IMR-90 (cell line): ENCODE data around the gene PRKCA. TPM values are rescaled to one million over a fixed set of nuclear protein-coding genes. Genes with fewer than 3 reads are reported as not detected.

Experiments
- ATAC-seq: fragments of 200-7000 bp; cut with Tn5 transposase; 2 replicates; pipeline ENCODE4 v1.9.1; 2020; ENCODE audit warnings: low read depth, mild to moderate bottlenecking, moderate library complexity
- BruUV-seq: library from RNA; stranded (reverse); fragments of 400-500 nt; replicated peaks from 2 replicates; lab custom pipeline; 2021; lab: Mats Ljungman, UMichigan
- CTCF ChIA-PET: fragments of 300-600 bp; formaldehyde crosslinking; extraction: SDS; loops from one replicate; lab custom pipeline; 2021; ENCODE audit warnings: antibody characterized with exemption; lab: Yijun Ruan, JAX
- POLR2A ChIA-PET: fragments of 300-600 bp; sonication (Branson Sonifier 250); formaldehyde crosslinking; loops from one replicate; lab custom pipeline; 2022; ENCODE audit warnings: antibody characterized with exemption; ENCODE audit not compliant: unreplicated experiment; lab: Charles Lee
- DNase-seq: peaks from one replicate; pipeline ENCODE4 v3.0.0; 2013
- H2AFZ ChIP-seq: replicated peaks from 2 replicates; pipeline ENCODE3; 2013; ENCODE audit warnings: low read length, mild to moderate bottlenecking; ENCODE audit not compliant: poor library complexity
- H2AK5ac ChIP-seq: 2 replicates; pipeline ENCODE4 v1.6.1; 2013; ENCODE audit warnings: low read depth, low read length, inconsistent platforms
- H2AK9ac ChIP-seq: replicated peaks from 2 replicates; pipeline ENCODE3; 2013; ENCODE audit warnings: mild to moderate bottlenecking, low read depth, low read length, moderate library complexity; ENCODE audit not compliant: poor library complexity
- H2BK120ac ChIP-seq: 2 replicates; pipeline ENCODE4 v1.6.1; 2013; ENCODE audit warnings: low read depth, low read length, inconsistent platforms
- H2BK15ac ChIP-seq: 3 replicates; pipeline ENCODE4 v1.6.1; 2013; ENCODE audit warnings: low read depth, low read length, inconsistent platforms
- H2BK20ac ChIP-seq: 2 replicates; pipeline ENCODE4 v1.6.1; 2013; ENCODE audit warnings: low read depth, mild to moderate bottlenecking, inconsistent platforms, low read length, moderate library complexity
- H2BK5ac ChIP-seq: 2 replicates; pipeline ENCODE4 v1.6.1; 2013; ENCODE audit warnings: mild to moderate bottlenecking, low read depth, low read length, inconsistent platforms; ENCODE audit not compliant: poor library complexity, severe bottlenecking
- H3K14ac ChIP-seq: replicated peaks from 2 replicates; pipeline ENCODE4 v1.6.1; 2013; ENCODE audit warnings: low read depth, low read length, inconsistent platforms
- H3K18ac ChIP-seq: 2 replicates; pipeline ENCODE4 v1.6.1; 2013; ENCODE audit warnings: low read depth, low read length, control low read depth
- H3K23ac ChIP-seq: 2 replicates; pipeline ENCODE4 v1.6.1; 2013; ENCODE audit warnings: low read depth, low read length, inconsistent platforms
- H3K27ac ChIP-seq: 2 replicates; pipeline ENCODE4 v1.5.1; 2013; ENCODE audit warnings: mild to moderate bottlenecking, control low read depth, low read length; ENCODE audit not compliant: insufficient read depth
- H3K27me3 ChIP-seq: 2 replicates; pipeline ENCODE4 v1.6.1; 2013; ENCODE audit warnings: low read length; ENCODE audit not compliant: control insufficient read depth, insufficient read depth
- H3K36me3 ChIP-seq: 2 replicates; pipeline ENCODE4 v1.6.1; 2013; ENCODE audit warnings: low read length, mixed read lengths; ENCODE audit not compliant: control insufficient read depth, insufficient read depth
- H3K4ac ChIP-seq: 2 replicates; pipeline ENCODE4 v1.6.1; 2013; ENCODE audit warnings: low read depth, low read length, inconsistent platforms
- H3K4me1 ChIP-seq: 2 replicates; pipeline ENCODE4 v1.6.1; 2013; ENCODE audit warnings: low read length, mixed read lengths; ENCODE audit not compliant: control insufficient read depth, insufficient read depth
- H3K4me2 ChIP-seq: 2 replicates; pipeline ENCODE4 v1.6.1; 2013; ENCODE audit warnings: low read depth, mild to moderate bottlenecking, control low read depth, low read length, moderate library complexity
- H3K4me3 ChIP-seq: 2 replicates; pipeline ENCODE4 v1.5.1; 2013; ENCODE audit warnings: low read depth, mild to moderate bottlenecking, control low read depth, low read length, moderate library complexity; ENCODE audit not compliant: insufficient read depth
- H3K56ac ChIP-seq: 2 replicates; pipeline ENCODE4 v1.6.1; 2013; ENCODE audit warnings: low read length, inconsistent platforms; ENCODE audit not compliant: insufficient read depth; ENCODE audit errors: extremely low read depth
- H3K79me1 ChIP-seq, 2 experiments: 2 replicates each; pipeline ENCODE4 v1.6.1; 2013; ENCODE audit warnings: low read length in 2 of 2, inconsistent platforms in 1 of 2, low read depth in 1 of 2
- H3K9ac ChIP-seq: 2 replicates; pipeline ENCODE4 v1.6.1; 2013; ENCODE audit warnings: low read depth, low read length, control low read depth
- H3K9me1 ChIP-seq: 2 replicates; pipeline ENCODE4 v1.6.1; 2013; ENCODE audit warnings: low read length, inconsistent platforms; ENCODE audit not compliant: insufficient read depth
- H3K9me3 ChIP-seq: 2 replicates; pipeline ENCODE4 v1.6.1; 2013; ENCODE audit warnings: low read length; ENCODE audit not compliant: control insufficient read depth, insufficient read depth
- H4K20me1 ChIP-seq: 2 replicates; pipeline ENCODE4 v1.6.1; 2013; ENCODE audit warnings: low read length, inconsistent platforms; ENCODE audit not compliant: insufficient read depth
- H4K5ac ChIP-seq: 2 replicates; pipeline ENCODE4 v1.6.1; 2013; ENCODE audit warnings: mild to moderate bottlenecking, low read depth, low read length, control low read depth
- H4K8ac ChIP-seq, 2 experiments: 2 replicates each; pipeline ENCODE4 v1.6.1; 2013; ENCODE audit warnings: low read depth in 2 of 2, low read length in 2 of 2, control low read depth in 1 of 2, inconsistent platforms in 1 of 2
- H4K91ac ChIP-seq: 2 replicates; pipeline ENCODE4 v1.6.1; 2013; ENCODE audit warnings: low read depth, low read length, inconsistent platforms; ENCODE audit not compliant: insufficient read depth
- BHLHE40 ChIP-seq: fragments of 150-350 bp; IDR thresholded peaks from 2 replicates; pipeline ENCODE4 v1.6.1; 2016; ENCODE audit warnings: mild to moderate bottlenecking, low read depth, low read length
- CEBPB ChIP-seq: IDR thresholded peaks from 2 replicates; pipeline ENCODE4 v1.6.1; 2012; ENCODE audit warnings: low read depth, low read length, improper control_type of control experiment
- CHD1 ChIP-seq: IDR thresholded peaks from 2 replicates; pipeline ENCODE4 v1.6.1; 2012; ENCODE audit warnings: low read depth, low read length, improper control_type of control experiment
- CTCF ChIP-seq: conservative IDR thresholded peaks from 2 replicates; pipeline ENCODE4 v1.5.1; 2012; ENCODE audit warnings: mild to moderate bottlenecking, low read depth, low read length, improper control_type of control experiment
- ELK1 ChIP-seq: fragments of 150-350 bp; IDR thresholded peaks from 2 replicates; pipeline ENCODE4 v1.6.1; 2016; ENCODE audit warnings: low read depth, mild to moderate bottlenecking, low read length, moderate library complexity, borderline replicate concordance
- FOS ChIP-seq: fragments of 150-350 bp; IDR thresholded peaks from 2 replicates; pipeline ENCODE4 v1.6.1; 2016; ENCODE audit warnings: low read depth, low read length
- MAFK ChIP-seq: IDR thresholded peaks from 2 replicates; pipeline ENCODE4 v1.6.1; 2012; ENCODE audit warnings: low read depth, low read length, improper control_type of control experiment
- MXI1 ChIP-seq: IDR thresholded peaks from 2 replicates; pipeline ENCODE4 v1.6.1; 2012; ENCODE audit warnings: low read depth, mild to moderate bottlenecking, low read length, moderate library complexity, borderline replicate concordance
- NFE2L2 ChIP-seq: fragments of 150-350 bp; IDR thresholded peaks from 2 replicates; pipeline ENCODE4 v1.6.1; 2016; ENCODE audit warnings: low read depth, mild to moderate bottlenecking, low read length
- POLR2A ChIP-seq: IDR thresholded peaks from 2 replicates; pipeline ENCODE4 v1.6.1; 2012; ENCODE audit warnings: mild to moderate bottlenecking, low read depth, low read length
- RAD21 ChIP-seq: IDR thresholded peaks from 2 replicates; pipeline ENCODE4 v1.6.1; 2012; ENCODE audit warnings: low read length, improper control_type of control experiment
- SMC3 ChIP-seq: fragments of 150-350 bp; IDR thresholded peaks from 2 replicates; pipeline ENCODE4 v1.6.1; 2016; ENCODE audit warnings: low read depth, mild to moderate bottlenecking, antibody characterized with exemption, low read length, moderate library complexity
- WGBS, 2 experiments: methylation state at CpG; one replicate each; pipeline versions ENCODE4 v1.1.5 to v1.1.7; 2013; ENCODE audit warnings: missing lambda C conversion rate in 2 of 2; ENCODE audit not compliant: insufficient read length in 1 of 2; ENCODE audit errors: extremely low coverage in 2 of 2; 5-methylcytosine and 5-hydroxymethylcytosine counted together
- dilution Hi-C: fragments of 300-500 bp; cut with HindIII; formaldehyde crosslinking; loops from one replicate; pipeline ENCODE4 v1.14.3; 2018; ENCODE audit warnings: low sequenced_read_pairs; ENCODE audit not compliant: unreplicated experiment
- in situ Hi-C: fragments of 300-500 bp; cut with MboI; formaldehyde crosslinking; loops from 3 replicates; pipeline ENCODE4 v1.14.3; 2019; ENCODE audit warnings: low sequenced_read_pairs, inconsistent platforms, mixed read lengths
- intact Hi-C: fragments of 100-400 bp; cut with micrococcal nuclease; formaldehyde crosslinking; loops from 2 replicates; pipeline ENCODE4 v1.10.0; 2022
- polyA plus RNA-seq, 3 experiments: library from polyadenylated mRNA; depleted of rRNA; stranded (reverse); fragments of >200 nt; gene quantifications; 2 replicates each; pipeline ENCODE4 v1.2.3, GENCODE V29; 2012; ENCODE audit warnings: low replicate concordance in 1 of 3
- total RNA-seq: library from RNA; depleted of rRNA; stranded (reverse); fragments of >200 nt; gene quantifications from 2 replicates; pipeline ENCODE4 v1.2.3, GENCODE V29; 2012
- TF ChIP-seq, protein P1 (sequence below): fragments of 150-350 bp; IDR thresholded peaks from 2 replicates; pipeline ENCODE4 v1.6.1; 2017; ENCODE audit warnings: mild to moderate bottlenecking, antibody characterized with exemption, low read length, low read depth

Gene PRKCA
- total and polyA plus RNA-seq, 2 of the 4 experiments (the other 2 are of a cell fraction): 31.0 to 46.0 TPM

GRCh38 chr17:66789961-66790437 lies 487.6 kb downstream of the PRKCA start:
- Histone ChIP-seq H2BK120ac (no peak overlapping the region), H2BK5ac (no peak overlapping the region), H3K4me1 (no peaks in the 10 kb centered on the region; the same call in none of the 2 replicates), H3K36me3 (peaks cover 57% of the 10 kb centered on the region), H3K18ac (no peak overlapping the region), H3K14ac (0 out of 2 replicates have a peak overlapping the region, but pooled peaks have one; percentile 28), H2BK15ac (no peak overlapping the region), H4K91ac (no peak overlapping the region), H3K27me3 (no peaks in the 10 kb centered on the region), H3K27ac (no peak overlapping the region), H4K5ac (no peak overlapping the region), H3K4ac (no peak overlapping the region), H3K4me2 (no peak overlapping the region), H2AFZ (peak overlapping the region; percentile 14), H3K56ac (no peak overlapping the region), H3K9me1 (peaks cover 7% of the 10 kb centered on the region; the same call in 1 of the 2 replicates), H2AK5ac (no peak overlapping the region), H3K9ac (no peak overlapping the region), H2BK20ac (no peak overlapping the region), H2AK9ac (peak overlapping the region; percentile 6), H3K4me3 (no peak overlapping the region), H4K8ac (no peak overlapping the region), H3K9me3 (no peaks in the 10 kb centered on the region), H3K23ac (no peak overlapping the region), H3K79me1 (peaks cover 0 to 3% of the 10 kb centered on the region in 2 experiments; a peak in 1 of 4 replicates), H4K20me1 (no peaks in the 10 kb centered on the region; the same call in 1 of the 2 replicates)
- intact Hi-C loops: no loop called here
- TF ChIP-seq MAFK: no peak
- TF ChIP-seq BHLHE40: no peak
- TF ChIP-seq CTCF: no peak
- no peak for TF ChIP-seq FOS
- no peak for TF ChIP-seq MXI1
- TF ChIP-seq SMC3: no peak
- TF ChIP-seq NFE2L2: no peak
- TF ChIP-seq, protein P1, sequence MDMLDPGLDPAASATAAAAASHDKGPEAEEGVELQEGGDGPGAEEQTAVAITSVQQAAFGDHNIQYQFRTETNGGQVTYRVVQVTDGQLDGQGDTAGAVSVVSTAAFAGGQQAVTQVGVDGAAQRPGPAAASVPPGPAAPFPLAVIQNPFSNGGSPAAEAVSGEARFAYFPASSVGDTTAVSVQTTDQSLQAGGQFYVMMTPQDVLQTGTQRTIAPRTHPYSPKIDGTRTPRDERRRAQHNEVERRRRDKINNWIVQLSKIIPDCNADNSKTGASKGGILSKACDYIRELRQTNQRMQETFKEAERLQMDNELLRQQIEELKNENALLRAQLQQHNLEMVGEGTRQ: no peak
- no peak for TF ChIP-seq POLR2A
- TF ChIP-seq ELK1: no peak
- TF ChIP-seq RAD21: no peak
- TF ChIP-seq CEBPB: no peak
- no peak for TF ChIP-seq CHD1
- no peak for ATAC-seq
- CTCF ChIA-PET: no interaction called here
- no CpG with 5 or more reads among the region's 7 CpGs for WGBS, 2 experiments
- DNase-seq: peak; percentile 27
- POLR2A ChIA-PET: no interaction called here
- no TSS peak for BruUV-seq
- in situ Hi-C loops: no loop called here
- dilution Hi-C loops: no loop called here
